Upper lobe of left lung (tissue), 4 donors: ENCODE data around the gene GALNT16.

ENCODE experiments used
- CTCF ChIP-seq, 6 experiments: fragments of 450-650 bp in 4 of 6; fragments of 200-600 bp in 2 of 6; sonication (generic) in 2 of 6; IDR thresholded peaks; one replicate each; pipeline ENCODE4 v1.5.1; 2016 to 2019; ENCODE audit warnings: antibody characterized with exemption in 6 of 6
- POLR2A ChIP-seq, 4 donors: fragments of 450-650 bp; IDR thresholded peaks; one replicate each; pipeline ENCODE4 v1.5.1; 2016 to 2017; ENCODE audit warnings: antibody characterized with exemption in 4 of 4, mild to moderate bottlenecking in 2 of 4

DNA sequence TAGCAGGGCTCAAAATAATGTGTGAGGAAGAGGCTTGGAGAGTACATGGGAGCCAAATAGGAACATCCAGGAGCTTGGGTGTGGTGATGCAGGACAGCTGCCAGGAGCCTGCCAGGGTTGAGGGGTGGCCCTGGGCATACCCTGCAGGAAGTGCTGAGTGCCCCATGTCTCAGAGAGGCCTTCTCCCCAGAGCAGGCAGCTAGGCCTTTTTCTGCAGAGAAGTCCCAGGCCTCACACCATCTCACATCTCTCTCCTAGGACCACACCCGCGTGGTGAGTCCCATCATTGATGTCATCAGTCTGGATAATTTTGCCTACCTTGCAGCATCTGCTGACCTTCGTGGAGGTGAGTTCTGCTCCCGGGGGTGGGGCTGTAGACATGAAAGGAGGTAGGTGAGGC lies 71.2 kb downstream of the GALNT16 start:
- TF ChIP-seq CTCF (IDR thresholded peaks at IDR 0.05) (no peak), POLR2A (IDR thresholded peaks at IDR 0.05) (no peak)
